Activated T-cell treated with anti-CD3 and anti-CD28 coated beads for 24 hours (primary cell): ENCODE results near the gene AKT2.

Source experiments
- DNase-seq: peaks from one replicate; pipeline ENCODE4 v3.0.0-alpha.2; 2020; ENCODE audit warnings: low read depth

AKT2 gene

DNA sequence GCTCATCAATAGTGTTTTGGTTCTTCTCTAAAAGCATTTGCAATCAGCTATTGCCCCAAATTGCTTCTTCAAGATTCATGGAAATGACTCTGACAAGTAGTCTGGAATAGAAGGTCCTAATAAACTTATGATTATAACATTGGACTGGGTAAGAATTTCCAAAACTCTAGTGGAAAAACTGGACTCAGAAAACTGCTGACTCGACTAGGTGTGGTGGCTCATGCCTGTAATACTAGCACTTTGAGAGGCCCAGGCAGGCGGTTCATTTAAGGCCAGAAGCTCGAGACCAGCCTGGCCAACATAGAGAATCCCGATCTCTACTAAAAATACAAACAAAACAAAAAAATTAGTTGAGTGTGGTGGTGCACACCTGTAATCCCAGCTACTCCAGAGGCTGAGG is 15.5 kb upstream of the AKT2 start:
- DNase-seq = no peak

DNA sequence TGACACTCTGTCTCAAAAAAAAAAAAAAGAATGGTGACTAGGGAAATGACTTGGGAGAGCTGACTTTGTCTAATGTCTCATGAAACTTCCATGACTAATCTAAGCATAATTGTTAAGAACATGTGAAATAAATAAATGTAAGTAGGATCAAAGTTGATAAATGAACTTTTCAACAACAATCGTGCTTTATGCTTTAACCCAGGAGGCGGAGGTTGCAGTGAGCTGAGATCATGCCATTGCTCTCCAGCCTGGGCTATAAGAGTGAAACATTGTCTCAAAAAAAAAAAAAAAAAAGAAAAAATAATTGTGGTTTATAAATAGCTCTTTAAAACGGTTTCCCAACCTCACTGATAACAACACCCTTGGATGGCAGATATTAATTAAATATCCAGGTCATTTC is 12.9 kb upstream of the AKT2 start:
- no peak for DNase-seq

DNA sequence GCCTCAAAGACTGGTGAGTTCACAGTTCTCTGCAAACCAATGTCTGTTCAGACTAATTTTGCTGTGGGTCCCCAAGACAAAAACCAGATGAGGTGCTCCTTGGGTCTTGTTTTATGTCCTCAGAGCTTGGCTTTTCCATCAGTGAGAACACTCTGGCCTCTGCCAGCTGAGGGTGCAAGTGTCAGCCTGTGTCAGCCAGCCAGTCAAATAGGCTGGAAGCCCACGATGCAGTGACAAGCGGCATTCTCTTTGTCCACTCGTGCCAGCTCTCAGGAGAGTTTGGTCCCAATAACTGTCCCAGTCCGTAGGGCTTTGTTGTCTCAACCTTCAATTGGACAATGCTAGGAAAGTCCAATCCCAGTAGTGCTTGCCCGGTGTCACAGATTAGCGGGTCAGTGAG is 9.4 kb upstream of the AKT2 start:
- no peak for DNase-seq

DNA sequence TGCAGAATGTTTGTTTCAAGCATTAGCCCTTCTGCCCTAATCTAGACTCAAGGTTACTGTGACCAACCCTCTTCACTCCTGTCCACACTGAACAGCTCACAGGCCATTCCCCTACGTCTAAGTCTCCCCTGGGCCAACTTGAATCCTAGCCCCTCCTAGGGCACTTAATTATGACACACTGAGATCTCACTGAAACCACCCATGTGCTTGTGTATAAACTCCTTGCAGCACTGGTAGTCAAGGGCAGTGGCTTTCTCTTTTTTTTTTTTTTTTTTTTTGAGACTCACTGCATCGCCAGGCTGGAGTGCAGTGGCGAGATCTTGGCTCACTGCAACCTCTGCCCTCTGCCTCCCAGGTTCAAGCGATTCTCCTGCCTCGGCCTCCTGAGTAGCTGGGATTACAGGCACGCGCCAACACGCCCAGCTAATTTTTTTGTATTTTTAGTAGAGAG is 1.9 kb upstream of the AKT2 start:
- DNase-seq = no peak

DNA sequence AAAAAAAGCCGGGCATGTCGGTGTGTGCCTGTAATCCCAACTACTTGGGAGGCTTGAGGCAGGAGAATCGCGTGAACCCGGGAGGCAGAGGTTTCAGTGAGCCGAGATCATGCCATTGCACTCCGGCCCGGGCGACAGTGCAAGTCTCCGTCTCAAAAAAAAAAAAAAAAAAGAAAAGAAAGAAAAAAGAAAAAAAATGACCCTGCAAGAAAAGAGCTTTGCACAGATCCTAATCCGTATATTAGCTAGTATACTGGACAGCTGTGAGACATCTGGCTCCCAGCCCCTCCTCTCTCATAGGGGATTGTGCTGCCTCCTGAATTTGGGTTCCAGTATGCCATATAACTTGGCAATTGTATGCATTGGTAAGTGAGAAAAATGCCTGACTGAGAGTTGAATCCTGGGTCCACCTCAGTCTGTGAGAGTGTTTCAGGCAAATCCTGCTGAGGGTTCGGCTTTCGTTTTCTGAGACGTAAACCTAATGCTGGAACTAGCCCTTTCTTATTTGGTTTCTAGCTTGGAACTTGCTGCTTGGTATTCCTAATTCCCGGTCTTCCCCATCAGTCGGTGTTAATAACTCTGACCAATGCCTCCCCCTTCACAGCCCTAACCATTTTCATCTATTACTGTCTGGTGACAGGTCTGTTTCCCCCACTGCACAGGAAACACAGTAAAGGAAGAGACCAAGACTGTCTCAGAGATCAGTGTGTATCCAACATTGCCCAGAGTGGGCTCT is 1.3 kb upstream of the AKT2 start:
- DNase-seq = no peak

DNA sequence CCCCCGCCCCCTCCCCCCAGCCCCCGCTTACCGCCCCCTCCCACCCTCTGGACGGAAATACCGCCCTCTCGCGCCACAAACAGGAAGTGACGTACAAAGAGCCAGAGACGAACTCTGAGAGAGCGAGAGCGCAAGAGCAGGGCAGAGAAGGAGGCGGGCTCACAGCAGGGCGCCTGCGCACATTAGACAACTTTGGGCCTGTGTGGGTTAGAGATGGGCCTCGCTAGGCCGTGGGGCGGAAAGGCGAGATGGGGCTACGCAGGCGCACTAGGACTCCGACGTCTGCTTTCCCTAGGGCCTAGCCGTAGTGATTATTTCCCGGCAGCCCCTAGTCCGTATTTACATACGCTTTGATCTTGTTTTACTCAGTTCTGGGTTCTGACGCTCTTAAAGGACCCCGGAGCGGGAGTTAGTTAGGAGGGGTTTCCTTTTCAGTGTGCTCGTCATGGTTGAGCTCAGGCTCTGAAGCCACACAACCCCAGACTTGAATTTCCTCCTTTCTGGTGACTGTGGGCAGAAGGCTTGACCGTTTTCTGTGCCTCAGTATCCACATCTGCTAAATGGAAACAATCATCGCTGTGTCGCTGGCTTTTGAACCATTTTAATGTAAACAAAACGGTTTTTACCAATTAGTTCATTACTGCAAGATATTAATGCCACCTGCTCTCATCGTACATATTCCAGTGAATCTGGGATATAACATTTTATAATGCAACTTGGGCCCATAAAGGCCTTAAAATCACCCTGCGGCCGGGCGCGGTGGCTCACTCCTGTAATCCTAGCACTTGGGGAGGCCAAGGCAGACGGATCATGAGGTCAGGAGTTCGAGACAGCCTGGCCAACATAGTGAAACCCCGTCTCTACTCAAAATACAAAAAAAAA is 449 bp upstream of the AKT2 start:
- peak; percentile 97 for DNase-seq

DNA sequence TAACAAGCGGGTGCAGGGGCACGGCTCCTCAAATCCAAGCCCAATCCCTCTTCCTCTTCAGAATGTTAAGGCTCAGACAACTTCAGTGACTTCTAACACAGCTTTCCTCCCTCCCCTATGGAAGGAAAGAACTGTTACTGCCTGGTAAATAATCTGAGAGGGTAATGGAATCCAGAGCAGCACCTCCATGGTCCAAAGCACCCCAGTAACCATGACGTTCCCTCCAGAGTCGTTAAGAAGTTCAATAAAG is 969 bp downstream of the AKT2 start:
- no peak for DNase-seq

DNA sequence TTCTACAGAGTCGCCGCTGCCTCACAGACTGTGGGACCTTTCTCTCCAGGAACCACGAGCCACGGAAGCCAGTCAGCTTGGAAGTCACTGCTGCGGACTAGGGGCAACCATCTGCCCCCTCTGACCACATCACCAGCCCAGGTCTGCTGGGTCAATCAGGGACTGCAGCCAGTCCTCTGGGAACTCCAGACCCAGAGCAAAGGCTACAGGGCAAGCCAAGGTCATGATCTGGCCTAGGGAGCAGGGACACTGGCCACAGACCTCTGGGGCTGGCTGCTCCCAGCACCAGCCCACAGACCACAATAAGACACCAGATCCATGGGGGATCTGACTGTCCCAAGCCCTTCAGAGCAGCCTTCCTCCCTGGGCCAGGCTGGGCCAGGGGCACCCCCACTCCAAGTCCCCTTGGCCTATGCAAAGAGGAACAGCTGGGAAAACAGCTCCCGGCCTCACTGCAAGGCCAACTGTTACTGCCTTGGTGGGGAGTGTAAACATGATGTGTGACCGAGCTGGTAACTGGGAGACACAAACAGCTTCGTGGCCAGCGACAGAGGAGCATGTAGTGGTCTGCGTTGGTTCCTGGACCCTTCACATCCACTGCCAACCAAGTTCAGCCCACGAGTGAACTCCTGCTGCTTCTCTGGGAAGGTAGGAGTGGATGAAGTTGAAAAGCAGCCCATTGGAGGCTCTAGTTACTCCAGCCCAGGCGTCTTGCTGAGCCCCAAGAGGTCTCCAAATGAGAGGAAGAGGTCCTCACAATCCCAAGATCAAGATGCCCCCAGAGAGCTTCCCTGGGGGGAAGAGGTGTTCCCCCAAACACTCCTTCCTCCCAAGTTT is 1.5 kb downstream of the AKT2 start:
- DNase-seq = no peak

DNA sequence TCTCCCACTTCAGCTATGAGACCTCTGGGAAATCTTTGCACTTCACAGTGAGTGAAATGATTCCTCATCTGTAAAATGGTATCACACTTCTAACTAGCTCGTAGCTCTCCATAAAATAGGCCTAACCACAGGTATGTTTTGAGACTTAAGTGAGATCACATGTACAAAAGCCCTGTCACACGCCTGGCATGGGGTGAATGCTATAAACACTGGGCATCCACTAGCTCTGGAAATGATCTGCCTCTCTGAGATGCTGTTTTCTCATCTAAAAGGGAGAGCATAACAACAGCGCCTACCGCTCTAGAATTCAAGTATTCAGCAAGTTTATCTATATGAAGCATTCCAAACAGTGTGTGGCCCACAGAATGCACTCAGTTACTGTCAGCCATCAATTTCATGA is 2.2 kb downstream of the AKT2 start:
- no peak for DNase-seq

DNA sequence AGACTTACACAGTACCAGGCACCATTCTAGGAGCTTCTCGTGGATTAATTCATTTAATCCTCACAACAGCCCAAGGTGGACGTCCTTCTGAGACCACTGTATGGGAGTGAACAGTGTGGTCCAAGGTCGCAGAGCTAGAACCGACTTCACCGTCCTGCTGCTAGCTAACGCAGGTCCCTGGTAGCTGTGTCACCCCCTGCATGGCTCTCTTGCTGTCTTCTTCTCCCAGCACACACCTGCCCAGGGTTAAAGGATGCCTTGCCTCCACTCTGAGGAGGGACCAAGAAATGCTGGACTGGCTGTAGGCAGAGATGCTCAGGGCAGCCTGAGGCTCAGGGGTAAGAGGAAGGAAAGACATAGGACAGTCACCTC is 3.0 kb downstream of the AKT2 start:
- no peak for DNase-seq

DNA sequence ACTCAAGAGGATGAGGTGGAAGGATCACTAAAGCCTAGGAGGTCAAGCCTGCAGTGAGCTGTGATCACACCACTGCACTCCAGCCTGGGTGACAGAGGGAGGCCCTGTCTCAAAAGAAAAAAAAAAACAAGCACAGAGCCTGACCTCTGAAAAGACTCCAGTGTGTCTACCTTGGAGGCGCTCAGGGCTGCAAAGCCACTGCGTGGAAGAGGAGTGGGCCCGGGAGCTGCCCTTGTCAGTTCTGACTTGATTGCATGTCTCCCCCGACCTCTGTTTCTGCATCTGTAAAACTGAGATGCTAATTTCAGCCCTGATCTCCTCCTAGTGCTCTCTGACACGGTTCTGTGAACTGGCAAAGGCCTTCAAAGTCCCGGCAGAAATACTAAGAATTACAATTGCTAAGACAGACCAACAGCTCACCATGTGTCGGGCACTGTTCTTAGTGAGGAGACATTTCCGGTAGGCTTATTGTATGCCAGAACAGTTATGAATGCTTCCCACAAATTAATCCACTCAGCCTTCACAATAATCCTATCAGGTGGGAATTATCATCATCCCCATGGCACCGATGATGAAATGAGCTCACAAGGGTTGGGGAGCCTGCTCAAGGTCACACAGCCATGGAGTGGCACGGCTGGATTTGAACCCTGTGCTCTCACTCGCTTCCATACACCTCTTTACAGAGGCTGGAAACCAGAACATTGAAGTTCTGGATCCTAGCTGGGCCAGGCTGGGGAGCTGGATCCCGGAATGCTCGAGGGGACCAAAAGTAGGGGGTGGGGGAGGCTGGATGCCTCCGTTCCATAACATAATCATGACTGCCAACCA is 3.5 kb downstream of the AKT2 start:
- no peak for DNase-seq

DNA sequence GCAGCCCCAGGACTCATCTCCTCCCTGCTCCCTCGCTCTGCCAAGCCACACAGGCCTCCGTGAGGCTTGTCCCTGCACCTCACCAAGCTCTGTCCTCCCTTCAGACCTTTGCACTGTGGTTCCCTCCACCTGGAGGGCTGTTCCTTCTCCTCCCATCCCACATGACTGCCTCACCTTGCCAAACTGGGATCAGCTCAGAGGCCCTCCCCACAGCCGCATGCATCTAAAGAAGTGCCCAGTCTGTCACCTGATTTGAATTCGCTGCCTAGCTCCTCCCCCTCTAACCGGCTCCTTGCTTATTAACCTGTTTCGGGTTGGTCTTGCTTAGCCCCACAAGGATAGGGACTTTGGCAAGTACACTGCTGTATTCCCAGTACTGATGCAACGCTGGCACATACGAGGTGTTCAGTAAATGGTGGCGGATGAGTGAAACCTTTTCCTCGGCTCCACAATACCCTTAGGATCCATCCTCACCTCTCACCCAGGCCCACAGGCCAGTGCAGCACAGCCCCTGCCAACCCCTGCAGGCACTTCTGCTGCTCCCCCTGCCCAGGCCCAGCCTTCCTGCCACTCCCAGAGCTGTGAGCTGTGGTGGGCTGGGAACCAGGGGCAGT is 4.4 kb downstream of the AKT2 start:
- DNase-seq = no peak

DNA sequence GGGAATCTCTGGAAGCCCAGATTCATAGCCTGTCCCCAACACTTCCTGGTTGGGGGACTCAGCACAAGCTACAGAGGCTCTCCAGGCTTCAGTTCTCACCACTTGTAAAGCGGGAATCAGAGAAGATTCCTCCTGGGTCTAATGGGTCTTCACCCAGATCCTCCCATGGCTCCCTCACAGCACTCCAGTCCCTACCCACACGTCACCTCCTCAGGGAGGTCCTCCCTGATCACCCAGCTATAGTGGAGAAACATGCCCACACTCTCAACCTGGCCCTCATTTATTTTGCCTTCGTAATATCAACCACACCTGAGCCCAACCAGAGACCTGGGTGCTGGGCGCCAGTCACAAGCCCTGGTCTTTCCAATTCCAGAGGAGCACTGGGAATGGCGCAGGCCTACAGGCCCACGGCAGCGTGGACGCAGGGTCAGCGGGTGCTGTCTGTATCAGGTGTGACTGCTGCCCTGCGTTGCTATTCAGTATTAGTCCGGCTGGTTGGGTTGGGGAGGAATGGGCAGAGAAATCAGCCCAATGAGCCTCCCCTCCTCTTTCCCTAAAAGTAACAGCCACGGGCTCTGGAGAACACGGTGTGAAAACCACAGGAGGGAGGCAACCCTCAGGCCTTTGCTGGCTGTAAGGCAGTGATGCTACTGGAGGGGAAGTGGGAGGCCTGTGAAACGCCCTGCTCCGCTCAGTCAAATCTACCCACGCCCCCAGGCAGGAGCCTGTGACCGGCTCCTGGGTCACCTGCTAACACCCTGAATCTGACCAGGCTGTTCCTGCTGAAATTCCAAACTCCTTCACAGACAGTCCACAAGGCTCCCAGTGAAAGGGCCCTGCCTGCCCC is 5.2 kb downstream of the AKT2 start:
- no peak for DNase-seq

DNA sequence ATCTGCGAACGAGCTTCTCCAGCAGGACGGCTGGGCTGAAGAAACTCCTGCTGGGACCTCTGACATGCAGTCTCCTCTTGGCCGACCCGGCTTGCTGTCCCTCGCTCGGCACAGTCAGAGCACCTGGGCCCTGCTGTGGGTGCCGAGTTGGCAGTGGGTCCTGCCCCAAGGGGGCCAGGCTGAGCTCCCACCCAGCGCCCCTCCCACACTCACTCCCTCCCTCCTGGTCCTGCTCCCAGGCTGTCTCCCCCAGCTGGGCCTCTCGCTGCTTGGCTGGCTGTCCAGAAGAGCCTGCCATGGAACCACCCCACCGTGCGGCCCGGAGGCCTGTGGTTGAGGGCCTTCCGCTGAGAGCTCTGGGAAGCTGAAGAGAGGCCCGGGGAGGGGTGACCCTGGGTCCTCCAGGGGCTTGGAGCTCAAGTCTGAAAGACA is 6.0 kb downstream of the AKT2 start:
- DNase-seq = no peak

DNA sequence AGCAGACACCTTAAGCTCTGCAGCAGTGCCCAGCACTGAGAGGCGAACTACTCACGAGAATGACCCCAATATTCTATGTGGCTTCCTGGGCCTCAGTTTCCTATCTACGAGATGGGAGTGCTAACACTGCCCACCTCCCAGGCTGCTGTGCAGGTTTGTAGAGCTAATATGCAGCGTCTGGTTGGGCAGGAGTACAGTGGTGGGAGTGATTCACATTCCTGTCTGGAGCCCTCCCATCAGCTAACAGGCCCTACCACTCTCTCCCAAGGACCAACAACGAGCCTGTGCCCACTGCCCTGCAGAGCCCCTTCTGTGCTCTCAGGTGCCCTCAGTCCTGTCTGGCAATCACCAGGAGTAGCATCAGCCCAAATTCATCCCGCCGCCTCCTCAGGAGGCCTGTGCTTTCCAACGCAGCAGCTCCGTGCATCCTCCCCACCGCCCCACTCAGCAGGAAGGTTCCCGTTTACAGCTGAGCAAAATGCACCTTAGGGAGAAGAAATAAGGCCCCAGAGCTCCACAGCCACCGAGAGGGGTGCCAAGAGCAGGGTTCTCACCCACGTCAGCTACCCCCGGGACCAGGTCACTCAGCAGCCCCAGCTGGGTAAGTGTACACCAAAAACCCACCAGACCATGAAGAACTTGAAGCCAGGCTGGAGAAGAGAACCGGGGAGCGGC is 6.6 kb downstream of the AKT2 start:
- no peak for DNase-seq

DNA sequence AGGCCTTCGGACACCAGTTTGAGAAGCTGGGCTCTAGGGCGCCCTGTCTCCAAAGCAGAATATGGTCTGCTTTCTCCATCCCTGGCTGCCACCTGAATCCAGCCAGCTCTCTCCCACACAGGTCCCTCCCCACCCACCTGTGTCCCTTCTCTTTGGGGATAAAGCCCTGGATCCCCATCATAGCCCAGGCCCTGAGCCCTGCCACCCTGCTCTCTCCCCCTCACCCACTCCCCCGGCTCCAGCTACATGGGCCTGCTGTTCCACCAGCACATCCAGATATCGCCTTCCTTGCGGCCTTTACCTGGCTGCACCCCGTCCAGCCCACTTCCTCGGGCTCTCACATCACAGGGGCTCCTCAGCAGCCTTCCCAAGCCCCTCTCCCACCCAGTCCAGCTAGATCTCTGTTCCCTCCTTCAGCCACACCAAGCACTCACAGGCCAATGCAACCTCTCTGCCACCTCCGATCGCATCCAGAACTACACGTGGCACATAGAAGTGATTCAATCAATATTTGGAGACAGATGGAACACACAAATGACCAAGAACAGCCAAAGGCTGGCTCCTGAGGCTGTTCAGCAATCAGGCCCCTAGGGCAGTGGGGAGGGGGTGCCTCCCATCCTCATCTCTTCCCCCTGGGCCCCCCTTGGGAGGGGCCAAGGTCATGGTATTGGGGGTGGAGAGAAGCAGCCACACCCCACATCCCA is 7.6 kb downstream of the AKT2 start:
- DNase-seq = no peak

DNA sequence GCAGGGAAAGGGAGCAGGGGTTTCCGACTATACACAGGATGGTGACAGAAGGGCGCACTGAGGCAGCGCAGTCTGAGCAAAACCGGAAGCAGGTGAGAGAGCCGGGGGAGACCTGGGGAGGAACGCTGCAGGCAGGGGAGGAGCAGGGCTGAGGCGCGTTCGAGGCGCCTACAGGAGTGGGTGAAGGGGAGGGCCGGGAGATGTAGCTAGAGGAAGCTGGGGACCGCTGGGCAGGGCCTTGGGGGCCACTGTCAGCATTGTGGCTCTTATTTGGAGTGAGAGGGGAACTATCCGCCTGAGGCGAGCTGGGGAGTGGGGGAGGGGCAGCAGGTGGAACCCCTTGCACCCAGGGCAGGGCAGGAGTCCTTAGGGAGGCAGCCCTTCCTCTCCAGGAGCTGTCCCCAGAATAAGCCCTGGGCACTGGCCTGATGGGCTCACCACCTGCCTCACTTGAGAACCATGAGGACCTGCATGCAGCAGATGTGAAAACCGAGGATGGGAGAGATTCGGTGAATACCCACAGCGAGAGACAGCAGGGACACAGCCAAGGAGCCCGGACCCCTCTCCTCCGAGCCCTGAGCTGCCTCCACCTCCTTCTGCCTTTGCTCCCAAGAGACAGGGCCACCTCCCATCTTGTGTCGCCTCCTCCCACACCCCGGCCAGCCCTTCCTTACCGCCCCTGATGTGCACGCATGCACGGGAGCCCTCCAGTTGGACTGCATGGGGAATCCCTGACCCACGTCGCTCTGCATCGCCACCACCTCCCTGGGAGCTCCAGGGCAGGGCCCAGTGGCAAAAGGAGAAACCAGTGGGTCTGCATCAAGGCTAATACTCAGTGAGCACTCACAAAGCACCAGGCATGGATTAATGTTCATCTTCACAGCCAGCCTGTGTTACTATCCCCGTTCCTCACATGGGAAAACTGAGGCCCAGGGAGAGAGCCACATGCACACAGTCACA is 10.3 kb downstream of the AKT2 start:
- no peak for DNase-seq
